GM19463 (cell line): ENCODE measurements around the gene PRDM16.

Experiments used
- ATAC-seq: cut with Tn5 transposase; IDR thresholded peaks from one replicate; pipeline ENCODE4 v1.9.1; 2021; ENCODE audit warnings: mild to moderate bottlenecking, moderate library complexity; ENCODE audit not compliant: unreplicated experiment

The PRDM16 gene

DNA sequence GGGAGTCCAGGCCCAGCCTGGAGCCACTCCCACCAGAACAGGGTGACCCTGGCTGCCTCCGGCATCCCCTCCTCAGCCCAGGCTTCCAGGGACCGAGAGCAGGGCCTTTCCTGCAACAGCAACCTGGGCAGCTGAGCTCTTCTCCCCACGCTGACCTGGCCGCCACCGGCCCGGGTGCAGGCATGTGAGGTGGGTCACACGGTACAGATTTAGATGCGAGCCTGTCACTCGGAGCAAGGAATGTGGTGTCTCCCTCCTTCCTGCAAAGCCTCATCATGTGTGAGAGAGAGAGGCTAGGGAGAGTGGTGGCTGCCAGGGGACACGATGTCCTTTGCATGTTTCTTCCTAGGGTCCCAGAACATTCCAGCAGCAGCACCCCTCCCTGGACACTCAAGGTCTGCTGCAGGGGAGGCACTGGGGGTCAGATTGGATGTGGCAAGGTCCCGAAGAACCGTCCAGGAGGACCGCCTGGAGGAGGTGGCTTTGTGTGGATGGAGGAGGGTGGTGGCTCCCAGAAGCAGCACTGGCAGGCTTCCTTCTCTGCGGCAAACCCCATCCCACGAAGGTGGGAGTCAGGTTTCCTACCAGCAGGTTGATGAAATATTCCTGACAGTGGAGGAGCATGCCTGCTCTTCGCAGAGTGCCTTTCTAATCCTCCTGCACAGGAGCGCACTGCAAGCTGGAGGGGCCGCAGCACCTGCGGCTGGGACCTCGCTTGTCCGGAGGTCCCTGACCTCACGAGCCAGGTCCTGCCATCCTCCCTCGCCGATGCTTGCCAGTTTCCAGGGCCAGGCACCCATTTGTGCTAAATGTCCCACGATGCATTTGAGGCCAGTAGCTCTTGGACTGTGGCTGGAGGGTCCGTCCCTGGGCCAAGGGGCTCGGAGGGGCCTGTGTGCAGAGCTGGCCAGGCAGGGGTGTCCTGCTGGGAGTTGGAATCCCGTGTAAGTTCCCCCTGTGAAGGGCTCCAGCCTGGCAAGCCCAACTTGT lies 68.4 kb downstream of the PRDM16 start:
- ATAC-seq: no peak

DNA sequence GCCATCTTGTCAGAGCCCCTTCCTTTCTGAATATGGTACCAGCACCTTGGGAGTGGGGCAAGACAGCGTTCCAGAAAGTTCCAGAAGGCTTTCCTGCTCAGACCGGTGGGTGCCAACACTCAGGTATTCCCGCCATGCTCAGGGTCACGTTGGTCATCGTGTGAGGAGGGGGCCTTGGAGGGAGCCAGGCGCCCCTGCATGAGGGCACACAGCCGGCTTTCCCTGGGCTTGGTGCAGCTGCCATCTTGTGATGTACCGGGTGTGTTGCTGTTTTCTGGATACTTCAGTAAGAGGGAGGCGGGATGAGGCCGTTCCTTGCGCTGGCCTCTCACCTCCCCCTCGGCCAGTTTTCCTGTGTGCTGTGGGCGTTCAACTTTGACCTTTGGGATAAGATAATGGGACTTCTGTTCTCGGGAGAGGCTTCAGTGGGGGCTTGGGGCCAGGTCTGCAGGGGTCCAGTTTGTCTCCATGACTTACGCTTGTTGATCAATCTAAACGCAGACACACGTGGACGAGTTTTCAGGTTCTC lies 69.7 kb downstream of the PRDM16 start:
- no peak for ATAC-seq

DNA sequence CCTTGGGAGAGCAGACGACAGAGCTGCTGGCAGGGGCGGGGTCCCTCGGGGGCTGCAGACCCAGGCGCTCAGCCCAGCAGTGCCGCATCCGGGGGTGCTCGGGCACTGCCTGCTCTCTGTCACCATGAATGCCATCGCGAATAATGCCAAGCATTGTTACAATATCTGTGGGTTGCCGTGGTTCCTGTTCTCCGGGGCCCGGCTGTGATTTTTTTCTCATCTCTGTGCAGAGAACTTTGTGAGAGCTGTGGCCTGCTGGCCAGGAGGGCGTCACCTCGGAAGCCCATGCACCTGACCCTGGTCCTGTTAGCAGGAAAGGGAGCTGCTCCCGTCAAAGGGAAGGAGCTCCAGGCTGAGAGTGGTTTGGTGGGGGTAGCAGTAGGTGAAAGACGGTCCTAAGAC lies 70.4 kb downstream of the PRDM16 start:
- no peak for ATAC-seq

- no peak for ATAC-seq
Observed at GRCh38 chr1:3139871-3140361, 70.9 kb downstream of the PRDM16 start.

DNA sequence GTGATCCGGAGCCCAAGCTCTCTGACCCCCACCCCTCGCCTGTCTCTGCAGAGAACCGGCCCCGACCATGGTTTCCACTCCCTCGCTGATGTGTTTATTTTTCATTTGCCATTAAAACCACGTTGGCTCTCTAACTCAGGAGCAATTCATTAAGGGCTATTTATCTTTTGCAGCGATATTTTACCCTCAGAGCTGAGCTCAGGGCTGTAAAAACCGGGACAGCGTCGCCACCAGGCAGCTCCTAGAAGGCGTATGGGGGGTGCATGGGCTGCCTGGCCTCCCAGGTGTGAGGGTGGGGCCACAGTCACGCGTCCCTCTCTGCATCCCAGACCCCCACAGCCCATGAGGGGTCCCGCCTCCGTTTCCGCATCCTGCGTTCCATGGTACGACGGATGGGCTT lies 71.4 kb downstream of the PRDM16 start:
- ATAC-seq: no peak

- ATAC-seq: no peak
Observed at GRCh38 chr1:3141129-3141528, 72.1 kb downstream of the PRDM16 start.

DNA sequence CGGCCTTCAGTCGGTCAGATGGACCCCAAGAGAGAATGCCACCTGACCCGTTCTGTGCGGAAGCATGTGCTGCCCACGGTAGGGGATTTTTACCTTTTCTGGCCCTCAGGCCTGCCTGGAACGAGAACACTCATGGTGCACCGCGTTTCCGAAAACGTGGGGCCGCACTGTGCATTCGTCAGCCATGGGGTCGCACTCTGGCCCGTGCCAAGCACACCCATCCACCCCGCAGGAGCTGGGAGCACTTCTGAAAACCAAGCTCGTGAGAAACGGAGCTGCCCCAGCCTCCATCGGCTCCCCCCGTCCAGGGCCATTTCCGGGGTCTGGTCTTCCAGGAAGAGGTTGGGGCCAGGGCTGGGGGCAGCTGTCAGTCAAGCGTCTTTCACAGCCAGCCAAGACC lies 72.8 kb downstream of the PRDM16 start:
- no peak for ATAC-seq

DNA sequence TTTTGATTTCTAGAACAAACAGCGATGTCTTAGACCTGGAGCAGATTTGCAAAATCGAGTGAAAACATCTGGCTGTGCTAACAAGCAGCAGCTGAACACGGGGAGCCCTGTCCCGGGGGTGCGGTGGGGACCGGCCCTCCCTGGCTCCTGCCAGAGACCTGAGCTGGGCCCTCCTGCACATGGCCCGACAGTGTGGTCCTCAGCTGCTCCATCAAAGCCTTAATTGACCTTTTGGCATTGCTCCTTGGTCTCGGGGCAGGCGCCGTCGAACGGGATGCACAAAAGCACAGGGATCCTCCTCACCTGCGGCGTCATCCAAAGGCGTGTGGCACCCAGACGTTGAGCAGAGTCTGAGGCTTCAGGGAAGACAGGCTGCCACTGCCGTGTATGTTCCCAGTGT lies 73.2 kb downstream of the PRDM16 start:
- ATAC-seq: no peak

DNA sequence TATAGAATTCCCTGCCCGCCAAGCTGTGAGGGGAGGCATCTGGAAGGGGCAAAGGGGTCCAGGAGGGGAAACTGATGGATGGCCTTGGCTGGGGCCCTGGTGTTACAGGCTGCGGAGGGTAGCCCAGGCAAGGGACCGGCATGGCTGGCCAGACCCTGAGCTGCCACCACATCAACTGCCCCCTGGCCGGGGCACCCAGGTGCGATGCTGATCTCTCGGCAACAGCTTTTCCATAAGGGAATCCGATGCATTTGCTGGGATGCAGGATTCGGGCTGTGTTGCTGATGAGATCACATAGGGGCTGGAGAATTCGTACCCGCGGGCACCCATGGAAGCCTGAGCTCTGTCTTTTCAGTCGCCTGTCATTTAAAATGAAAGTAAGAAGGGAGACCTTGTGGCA lies 73.7 kb downstream of the PRDM16 start:
- no peak for ATAC-seq

DNA sequence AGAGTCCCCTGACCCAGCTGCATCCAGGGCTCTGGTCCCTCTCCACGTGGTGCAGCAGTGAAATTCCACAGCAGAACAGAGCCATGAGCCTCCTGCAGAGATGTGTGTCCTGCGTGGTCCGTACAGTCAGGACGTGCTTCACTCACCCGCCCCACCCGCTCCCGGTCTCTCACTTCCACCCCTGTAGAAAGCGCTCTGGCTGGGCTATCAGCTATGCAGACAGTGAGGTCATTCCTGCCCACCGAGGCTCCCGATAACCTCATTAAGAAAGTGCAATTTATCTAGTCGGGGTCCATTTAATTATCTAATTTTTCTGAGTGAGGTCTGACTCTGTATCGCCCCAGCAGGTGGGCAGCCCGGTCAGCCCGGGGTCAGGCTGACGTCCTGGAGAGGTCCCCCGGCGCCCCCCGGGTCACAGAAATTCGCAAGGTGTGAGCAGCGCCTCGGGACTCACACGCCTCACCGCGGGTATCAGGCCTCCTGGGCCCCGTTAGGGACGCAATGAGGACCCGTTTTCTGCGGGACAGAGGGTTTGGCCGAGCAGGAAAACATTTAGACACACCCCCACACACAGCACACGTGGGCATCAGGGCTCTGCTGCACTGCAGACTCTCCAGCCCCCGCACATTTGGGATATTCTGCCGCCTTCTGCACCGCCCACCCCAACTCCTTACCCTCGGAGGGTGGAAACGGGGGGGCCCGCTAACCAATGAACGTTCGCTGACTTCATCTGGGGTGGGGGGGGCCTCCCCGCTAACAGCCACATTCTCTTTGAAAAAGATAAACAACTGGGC lies 76.7 kb downstream of the PRDM16 start:
- no peak for ATAC-seq

- ATAC-seq: no peak
Observed at GRCh38 chr1:3146458-3146857, 77.5 kb downstream of the PRDM16 start.

- ATAC-seq: no peak
Observed at GRCh38 chr1:3146907-3147306, 77.9 kb downstream of the PRDM16 start.

DNA sequence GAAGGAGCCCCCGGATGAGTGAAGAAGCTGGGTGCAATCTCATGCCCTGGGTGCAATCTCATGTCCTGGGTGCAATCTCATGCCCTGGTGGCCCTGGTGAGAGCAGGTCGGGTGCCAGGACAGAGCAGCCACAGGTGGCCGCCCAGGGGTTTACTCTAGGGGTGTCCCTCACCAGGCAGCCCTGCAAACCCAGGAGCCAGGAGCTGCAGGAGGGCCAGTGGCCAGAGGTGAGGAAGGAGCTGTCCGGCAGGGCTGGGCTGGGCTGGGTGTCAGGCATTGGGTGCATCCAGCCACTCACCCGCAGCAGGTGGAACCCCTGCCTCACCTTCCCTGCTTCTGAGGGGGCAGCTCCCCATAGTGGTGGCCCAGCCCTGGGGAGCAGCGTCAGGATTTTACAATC lies 79.2 kb downstream of the PRDM16 start:
- no peak for ATAC-seq

DNA sequence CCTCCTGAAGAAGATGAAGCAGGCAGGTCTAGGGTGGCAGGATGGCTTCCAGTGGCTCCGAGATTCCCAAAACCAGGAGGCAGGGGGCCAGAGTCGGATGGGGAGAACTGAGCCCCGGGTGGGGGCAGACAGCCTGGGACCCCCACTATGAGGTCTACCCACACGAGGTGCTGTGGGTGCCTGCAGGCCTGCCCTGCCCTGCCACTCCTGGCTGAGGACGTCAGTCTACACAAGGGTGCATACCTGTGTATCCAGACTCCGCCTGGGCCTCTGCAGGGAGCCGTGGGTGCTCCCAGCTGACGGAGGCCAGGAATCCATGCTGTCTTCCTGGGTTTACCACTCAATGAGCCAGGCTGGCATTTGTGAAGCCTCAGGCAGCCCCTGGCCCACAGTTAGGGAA lies 80.3 kb downstream of the PRDM16 start:
- ATAC-seq: no peak

GRCh38 chr1:3151456-3151855 lies 82.5 kb downstream of the PRDM16 start:
- no peak for ATAC-seq

GRCh38 chr1:3152143-3152542 lies 83.1 kb downstream of the PRDM16 start:
- no peak for ATAC-seq

GRCh38 chr1:3153197-3153596 lies 84.2 kb downstream of the PRDM16 start:
- ATAC-seq: no peak

GRCh38 chr1:3153902-3154795 lies 85.1 kb downstream of the PRDM16 start:
- ATAC-seq: no peak

GRCh38 chr1:3155056-3155925 lies 86.3 kb downstream of the PRDM16 start:
- no peak for ATAC-seq

- ATAC-seq: no peak
Observed at GRCh38 chr1:3155926-3156220, 86.9 kb downstream of the PRDM16 start.
